Aorta (tissue), 5 donors: ENCODE results near the gene PTPRN2. TPM values are rescaled to one million over a fixed set of nuclear protein-coding genes. Genes with fewer than 3 reads are reported as not detected.

Experiments used
- ATAC-seq: fragments of 200-7000 bp; cut with Tn5 transposase; one replicate; pipeline ENCODE4 v1.9.1; 2022; ENCODE audit warnings: moderate library complexity; ENCODE audit not compliant: low FRiP score
- DNase-seq, 2 donors: peaks; one replicate each; pipeline ENCODE4 v3.0.0-alpha.2; 2020
- H3K27ac ChIP-seq, 2 donors: one replicate each; pipeline ENCODE4 v1.5.1; 2013; ENCODE audit warnings: low read length in 2 of 2, mild to moderate bottlenecking in 2 of 2, moderate library complexity in 2 of 2, control low read depth in 1 of 2, inconsistent platforms in 1 of 2, low read depth in 1 of 2
- H3K27me3 ChIP-seq, 2 donors: one replicate each; pipeline ENCODE4 v1.6.1; 2013; ENCODE audit warnings: control low read depth in 1 of 2, low read length in 1 of 2, mild to moderate bottlenecking in 1 of 2, moderate library complexity in 1 of 2; ENCODE audit not compliant: insufficient read depth in 2 of 2, control insufficient read depth in 1 of 2
- H3K36me3 ChIP-seq, 2 donors: one replicate each; pipeline ENCODE4 v1.6.1; 2013; ENCODE audit warnings: control low read depth in 1 of 2, low read length in 1 of 2, mild to moderate bottlenecking in 1 of 2; ENCODE audit not compliant: insufficient read depth in 2 of 2, control insufficient read depth in 1 of 2
- H3K4me1 ChIP-seq, 2 donors: one replicate each; pipeline ENCODE4 v1.6.1; 2013; ENCODE audit warnings: low read length in 2 of 2, control low read depth in 1 of 2, mild to moderate bottlenecking in 1 of 2, moderate library complexity in 1 of 2; ENCODE audit not compliant: insufficient read depth in 2 of 2, control insufficient read depth in 1 of 2
- H3K4me3 ChIP-seq, 2 donors: one replicate each; pipeline ENCODE4 v1.5.1; 2013; ENCODE audit warnings: low read length in 2 of 2, control low read depth in 1 of 2, mild to moderate bottlenecking in 1 of 2
- H3K9me3 ChIP-seq: one replicate; pipeline ENCODE4 v1.6.1; 2013; ENCODE audit warnings: mild to moderate bottlenecking, low read length; ENCODE audit not compliant: control insufficient read depth
- WGBS, 2 donors: extraction: QIAGEN DNeasy Blood & Tissue Kit; methylation state at CpG; one replicate each; pipeline ENCODE4 v1.1.7; 2013; 5-methylcytosine and 5-hydroxymethylcytosine counted together
- intact Hi-C, 2 donors: fragments of 100-400 bp; cut with DNase I; formaldehyde crosslinking; loops; one replicate each; pipeline versions ENCODE4 v1.14.2 to v1.15.0; 2022
- polyA plus RNA-seq, 2 donors: library from polyadenylated mRNA; stranded (reverse); fragments of 200-250 nt; gene quantifications; one replicate each; pipeline ENCODE4 v1.2.3, GENCODE V29; 2013
- total RNA-seq, 2 donors: library from RNA; stranded (reverse); fragmentation: NEBNext Ultra II Directional; extraction: Animal tissue kit (Norgen Biotek cat#: 25700); gene quantifications; one replicate each; pipeline ENCODE4 v1.2.1, GENCODE V29; 2021
- donor health status: healthy with polysubstance abuse.
- donor health status: Bipolar disorder and iron deficiency.
- donor health status: DM: no; HTN: no; CAD: no.
- donor health status: DM: no; HTN: no; CAD: no.
- donor health status: DM: yes; HTN: yes; CAD: no.

PTPRN2 gene
- total and polyA plus RNA-seq, 4 donors, result 0.67 to 3.3 (median 1.4) TPM

DNA sequence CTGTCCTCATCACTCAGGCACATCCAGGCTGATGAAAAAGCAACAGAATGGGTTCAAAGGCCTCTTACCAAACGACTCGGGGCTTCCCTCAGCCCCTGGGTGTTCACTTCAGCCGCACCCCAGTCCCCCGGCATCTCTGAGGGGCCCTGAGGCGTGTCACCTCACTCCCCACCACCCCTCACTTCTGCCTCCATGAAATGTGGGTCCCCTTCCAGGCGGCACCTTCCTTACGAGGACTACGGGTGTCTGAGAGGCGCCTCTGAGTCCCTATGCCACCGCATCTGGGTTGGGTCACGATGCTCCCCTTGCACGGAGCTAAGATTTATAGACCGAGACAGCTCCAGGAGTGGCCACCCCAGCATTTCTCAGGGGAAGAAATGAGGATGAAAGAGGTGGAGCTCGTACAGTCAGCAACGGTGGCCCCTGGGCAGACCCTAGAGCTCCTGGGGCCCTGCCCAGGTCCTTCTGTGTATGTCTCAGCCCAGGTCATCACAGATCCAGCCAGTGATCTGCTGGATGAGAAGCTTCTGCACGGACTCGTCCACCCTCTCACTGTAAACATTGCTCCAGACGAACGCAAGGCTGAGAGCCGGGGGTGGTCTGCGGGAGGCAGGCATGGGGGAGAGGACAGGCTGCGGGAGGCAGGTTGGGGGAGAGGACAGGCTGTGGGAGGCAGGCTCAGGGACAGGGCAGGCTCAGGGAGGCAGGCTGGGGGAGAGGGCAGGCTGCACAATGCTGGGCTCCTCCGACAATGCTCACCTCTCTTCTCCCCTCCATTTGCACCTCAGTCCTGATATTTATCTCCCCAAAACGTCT lies 842.6 kb downstream of the PTPRN2 start:
- Histone ChIP-seq H3K4me1 (no peaks in the 10 kb centered on the region), H3K36me3 (no peaks in the 10 kb centered on the region), H3K27ac (no peak overlapping the region), H3K9me3 (no peaks in the 10 kb centered on the region), H3K27me3 (no peaks in the 10 kb centered on the region), H3K4me3 (no peak overlapping the region)
- 74 to 75% methylated on average over 24 of the region's 24 CpGs for WGBS, 2 donors
- ATAC-seq, result peak; percentile 52
- intact Hi-C loops, result no loop called here
- peak in 1 of 2 donors; percentile 19 for DNase-seq

DNA sequence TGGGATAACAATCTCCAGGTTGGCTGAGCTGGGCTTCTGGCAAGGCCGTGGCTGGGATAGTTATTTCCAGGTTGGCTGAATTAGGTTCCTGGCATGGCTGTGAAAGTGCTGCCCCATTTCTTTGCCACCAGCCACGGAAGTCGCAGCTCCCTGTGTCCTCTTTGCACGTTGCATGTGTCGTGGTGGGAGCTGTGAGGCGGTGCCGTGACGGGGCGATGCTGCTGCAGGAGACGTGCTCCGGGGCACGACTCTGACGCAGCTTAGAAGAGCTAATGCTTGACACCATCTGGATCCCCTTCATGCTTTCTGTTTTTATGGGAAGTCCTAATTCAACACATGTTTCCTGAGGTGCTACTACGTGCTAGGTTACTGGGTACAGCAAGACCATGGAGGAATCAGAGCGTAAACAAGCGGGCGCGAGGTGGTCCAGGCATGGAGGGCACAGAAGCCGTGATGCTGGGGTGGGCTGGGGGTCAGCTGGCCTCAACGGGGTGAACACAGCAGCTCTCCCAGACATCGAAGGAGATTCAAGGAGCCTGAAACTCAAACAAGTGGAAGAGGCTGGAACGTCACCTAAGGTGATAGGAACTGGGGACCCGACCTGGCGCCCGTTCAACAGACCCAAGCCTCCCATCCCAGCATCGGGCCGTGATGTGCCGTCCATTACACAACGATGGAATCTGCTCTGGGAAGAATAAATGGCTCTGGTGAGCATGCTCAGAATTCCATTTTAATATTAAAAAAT lies 843.7 kb downstream of the PTPRN2 start:
- H3K27ac ChIP-seq, result no peak overlapping the region
- H3K4me3 ChIP-seq, result no peak overlapping the region
- no peak for ATAC-seq
- intact Hi-C loops, result no loop called here
- peak in 1 of 2 donors; percentile 41 for DNase-seq
- H3K4me1 ChIP-seq, result no peaks in the 10 kb centered on the region
- H3K36me3 ChIP-seq, result no peaks in the 10 kb centered on the region
- 90 to 92% methylated on average over 29 of the region's 29 CpGs for WGBS, 2 donors
- no peaks in the 10 kb centered on the region for H3K27me3 ChIP-seq
- H3K9me3 ChIP-seq, result no peaks in the 10 kb centered on the region

DNA sequence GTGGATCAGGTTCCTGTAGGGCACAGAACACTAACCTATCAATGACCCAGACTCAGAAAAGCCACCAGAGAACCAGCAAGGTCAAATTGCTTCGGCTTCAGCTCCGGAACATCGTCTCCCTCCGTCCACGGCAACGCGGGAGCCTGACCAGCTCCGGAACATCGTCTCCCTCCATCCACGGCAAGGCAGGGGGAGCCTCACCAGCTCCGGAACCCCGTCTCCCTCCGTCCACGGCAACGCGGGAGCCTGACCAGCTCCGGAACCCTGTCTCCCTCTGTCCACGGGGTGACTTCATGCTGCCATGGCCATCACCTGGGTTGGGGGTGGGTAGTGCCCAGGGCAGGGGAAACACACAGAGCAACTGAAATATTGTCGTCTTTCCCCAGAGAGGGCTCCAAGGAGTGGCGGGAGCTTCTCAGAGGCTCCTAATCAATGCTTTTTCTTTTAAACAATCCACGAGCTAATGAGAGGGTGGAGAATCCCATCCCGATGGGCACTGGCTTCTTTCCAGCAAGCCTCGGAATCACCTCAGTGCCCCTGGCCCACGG lies 847.3 kb downstream of the PTPRN2 start:
- H3K27me3 ChIP-seq, result no peaks in the 10 kb centered on the region
- WGBS, 2 donors, result 81 to 90% methylated on average over 24 of the region's 24 CpGs
- H3K4me3 ChIP-seq, result no peak overlapping the region
- H3K36me3 ChIP-seq, result no peaks in the 10 kb centered on the region
- DNase-seq, result peak in 1 of 2 donors; percentile 32
- intact Hi-C loops, result no loop called here
- no peak overlapping the region for H3K27ac ChIP-seq
- ATAC-seq, result no peak
- no peaks in the 10 kb centered on the region for H3K4me1 ChIP-seq
- H3K9me3 ChIP-seq, result no peaks in the 10 kb centered on the region

DNA sequence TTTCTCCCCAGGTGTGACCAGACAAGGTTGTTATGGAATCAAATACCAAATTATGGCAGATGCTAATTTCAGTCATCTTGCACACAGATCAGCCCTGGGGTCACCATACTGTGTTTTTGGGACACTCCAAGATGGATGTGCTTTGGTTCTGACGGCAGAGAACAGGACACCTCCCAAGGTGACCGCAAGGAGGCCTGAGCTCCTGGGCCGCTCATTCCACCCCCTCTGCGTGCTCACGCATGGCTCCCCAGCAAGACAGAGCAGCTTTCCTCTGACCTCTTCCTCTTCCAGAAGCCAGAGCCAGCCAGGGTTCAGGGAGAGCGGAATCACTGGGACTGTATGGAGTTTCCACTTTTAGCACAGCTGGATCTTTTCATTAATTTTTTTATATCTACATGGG lies 848.0 kb downstream of the PTPRN2 start:
- WGBS, 2 donors, result 86 to 87% methylated on average over 6 of the region's 6 CpGs
- Histone ChIP-seq H3K9me3 (no peaks in the 10 kb centered on the region), H3K4me1 (no peaks in the 10 kb centered on the region), H3K36me3 (no peaks in the 10 kb centered on the region), H3K4me3 (no peak overlapping the region), H3K27ac (no peak overlapping the region), H3K27me3 (no peaks in the 10 kb centered on the region)
- no peak for ATAC-seq
- peak in 1 of 2 donors; percentile 5 for DNase-seq
- intact Hi-C loops, result no loop called here

DNA sequence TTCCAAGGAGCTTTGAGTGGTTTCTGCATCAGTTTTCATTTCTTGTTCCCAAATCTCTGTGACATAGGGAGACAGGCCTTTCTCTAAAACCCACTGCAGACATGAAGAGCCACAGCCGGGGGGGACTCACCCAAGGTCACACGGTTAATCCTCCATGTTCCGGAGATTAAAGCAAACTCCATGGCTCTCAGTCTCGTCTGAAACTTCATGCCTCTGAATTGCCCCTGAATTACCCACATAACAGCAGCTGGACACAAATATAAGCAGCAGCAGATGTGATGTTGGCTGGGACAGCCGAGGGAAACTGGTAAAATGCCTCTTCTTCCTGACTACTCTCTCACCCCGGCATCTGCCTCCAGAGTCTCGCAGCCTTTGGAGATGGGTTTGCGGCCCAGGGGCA lies 848.6 kb downstream of the PTPRN2 start:
- intact Hi-C loops, result no loop called here
- Histone ChIP-seq H3K4me3 (no peak overlapping the region), H3K9me3 (no peaks in the 10 kb centered on the region), H3K27ac (no peak overlapping the region), H3K36me3 (no peaks in the 10 kb centered on the region), H3K4me1 (no peaks in the 10 kb centered on the region), H3K27me3 (no peaks in the 10 kb centered on the region)
- WGBS, 2 donors, result 72 to 81% methylated on average over 8 of the region's 8 CpGs
- no peak for ATAC-seq
- DNase-seq, result peak in 1 of 2 donors; percentile 9

DNA sequence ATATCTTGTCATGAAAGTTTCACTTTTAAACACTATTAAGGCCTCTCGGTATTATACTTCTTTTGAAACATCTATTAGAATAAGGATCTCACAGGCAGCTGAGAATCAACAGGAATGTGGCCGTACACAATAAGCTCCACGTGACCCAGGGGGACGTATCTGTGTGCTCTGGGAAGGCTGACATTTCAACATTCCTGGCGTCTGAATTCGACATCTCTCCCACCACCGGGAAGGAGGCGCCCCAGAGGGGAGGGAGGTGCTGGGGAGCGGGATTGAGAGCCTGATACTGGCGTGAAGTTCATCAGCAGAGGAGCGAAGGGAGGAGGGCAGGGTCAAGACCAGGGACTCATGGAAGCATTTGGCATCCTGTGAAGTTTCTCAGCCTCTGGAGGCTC lies 849.6 kb downstream of the PTPRN2 start:
- 0 to 3% methylated on average over 11 of the region's 11 CpGs for WGBS, 2 donors
- intact Hi-C loops, result no loop called here
- Histone ChIP-seq H3K27me3 (no peaks in the 10 kb centered on the region), H3K4me1 (no peaks in the 10 kb centered on the region), H3K27ac (no peak overlapping the region), H3K4me3 (no peak overlapping the region), H3K36me3 (no peaks in the 10 kb centered on the region), H3K9me3 (no peaks in the 10 kb centered on the region)
- no peak for ATAC-seq
- no peak for DNase-seq

DNA sequence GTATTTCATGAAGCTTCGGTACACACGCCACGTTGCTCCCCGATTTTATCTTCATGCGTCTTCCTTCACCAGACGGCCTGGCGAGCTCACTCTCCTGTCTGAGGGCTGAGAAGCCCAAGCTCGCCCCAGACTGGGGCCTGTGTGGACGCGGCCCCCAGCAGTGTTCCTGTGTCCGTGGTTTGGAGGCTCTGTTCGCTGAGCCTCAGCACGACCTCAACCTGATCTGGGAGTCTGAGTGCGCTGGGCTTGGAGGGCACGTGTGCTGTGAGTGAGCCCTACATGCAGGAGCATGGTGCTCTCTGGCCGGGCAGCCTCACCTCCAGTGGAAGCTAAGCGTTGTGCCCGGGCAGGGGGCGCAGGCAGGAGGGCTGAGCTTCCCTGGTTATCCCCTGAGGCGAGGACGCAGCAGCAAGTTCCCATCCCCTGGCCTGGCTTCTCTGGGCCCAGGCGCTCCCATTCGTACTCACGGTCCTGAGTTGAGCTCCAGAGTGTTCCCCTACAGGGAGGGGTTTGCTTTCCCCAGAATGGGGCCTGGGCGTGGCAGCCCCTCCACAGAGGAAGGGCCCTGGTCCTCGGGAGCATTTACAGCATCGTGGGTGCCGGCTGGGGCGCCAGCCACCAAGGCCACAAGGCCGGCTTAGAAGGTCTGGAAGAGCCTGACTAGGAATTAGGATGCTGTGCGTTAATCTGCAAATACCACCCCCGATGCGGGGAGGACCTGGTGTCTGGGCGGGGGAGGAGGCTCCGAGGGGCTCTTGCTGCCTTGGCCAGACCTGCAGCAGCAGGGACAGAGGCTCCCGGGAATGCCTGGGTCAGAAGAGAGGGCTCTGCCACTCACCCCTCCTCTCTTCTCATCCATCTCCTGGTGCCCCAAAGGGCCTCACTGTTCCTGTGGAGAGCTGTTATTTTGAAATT lies 850.2 kb downstream of the PTPRN2 start:
- DNase-seq (peak in 1 of 2 donors; percentile 32), ATAC-seq (no peak)
- Histone ChIP-seq H3K27me3 (no peaks in the 10 kb centered on the region), H3K4me3 (no peak overlapping the region), H3K27ac (no peak overlapping the region), H3K9me3 (no peaks in the 10 kb centered on the region), H3K4me1 (no peaks in the 10 kb centered on the region), H3K36me3 (no peaks in the 10 kb centered on the region)
- 69 to 72% methylated on average over 35 to 36 of the region's 36 CpGs for WGBS, 2 donors
- intact Hi-C loops, result no loop called here

DNA sequence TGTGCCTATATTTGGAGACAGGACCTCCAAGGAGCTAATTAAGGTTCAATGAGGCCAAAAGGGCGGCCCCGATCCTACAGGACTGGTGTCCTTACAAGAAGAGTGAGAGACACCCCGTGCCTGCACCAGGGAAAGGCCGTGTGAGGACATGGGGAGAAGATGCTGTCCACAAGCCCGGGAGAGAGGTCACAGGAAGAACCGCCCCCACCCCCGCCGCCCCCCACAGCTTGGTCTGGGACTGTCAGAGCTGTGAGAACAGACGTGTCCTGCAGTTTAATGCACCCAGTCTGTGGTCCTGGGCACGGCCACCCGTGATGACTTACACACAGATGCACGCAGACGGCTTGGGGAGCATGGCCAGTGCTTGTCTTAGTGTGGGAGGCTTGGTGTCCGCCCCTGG lies 851.3 kb downstream of the PTPRN2 start:
- Histone ChIP-seq H3K27me3 (no peaks in the 10 kb centered on the region), H3K9me3 (no peaks in the 10 kb centered on the region), H3K4me3 (no peak overlapping the region), H3K27ac (no peak overlapping the region), H3K36me3 (no peaks in the 10 kb centered on the region), H3K4me1 (no peaks in the 10 kb centered on the region)
- intact Hi-C loops, result no loop called here
- WGBS, 2 donors, result 82 to 88% methylated on average over 14 of the region's 14 CpGs
- ATAC-seq (no peak), DNase-seq (peak in 1 of 2 donors; percentile 17)
